Measurements from ENCODE around the gene WARS2.

WARS2 gene

GRCh38 chr1:119069682-119070081, 70.8 kb downstream of the WARS2 start:
- TF ChIP-seq CTCF (IDR thresholded peaks at IDR 0.05): no peak
- no peaks in the 10 kb centered on the region for H3K36me3 ChIP-seq (ENCODE audit: control insufficient read depth, insufficient read depth, low read length)

GRCh38 chr1:119068427-119068826, 72.0 kb downstream of the WARS2 start:
- no peaks in the 10 kb centered on the region for H3K4me1 ChIP-seq
- no peaks in the 10 kb centered on the region for H3K79me2 ChIP-seq
- no peak for TF ChIP-seq CTCF (IDR thresholded peaks at IDR 0.05)
- no peaks in the 10 kb centered on the region for H3K36me3 ChIP-seq (ENCODE audit: control insufficient read depth, insufficient read depth, low read length)
- no peak overlapping the region for H3K4me2 ChIP-seq (ENCODE audit: low read length)
- no peaks in the 10 kb centered on the region for H3K9me3 ChIP-seq (ENCODE audit: control insufficient read depth, low read length)
- H3K4me3 ChIP-seq (ENCODE audit: low read depth, low read length): no peak overlapping the region
- H2AFZ ChIP-seq: no peak overlapping the region
- H3K27ac ChIP-seq: no peak overlapping the region
- H3K9ac ChIP-seq: no peak overlapping the region
- no peaks in the 10 kb centered on the region for H3K27me3 ChIP-seq (ENCODE audit: control insufficient read depth, insufficient read depth, low read length)

More at GRCh38 chr1:119069682-119070081, 70.8 kb downstream of the WARS2 start:
- H3K9me3 ChIP-seq (ENCODE audit: control insufficient read depth, low read length): no peaks in the 10 kb centered on the region
- no peak overlapping the region for H3K27ac ChIP-seq
- no peaks in the 10 kb centered on the region for H3K27me3 ChIP-seq (ENCODE audit: control insufficient read depth, insufficient read depth, low read length)
- H3K9ac ChIP-seq: no peak overlapping the region
- no peak overlapping the region for H3K4me3 ChIP-seq (ENCODE audit: low read depth, low read length)
- H3K79me2 ChIP-seq: no peaks in the 10 kb centered on the region
- no peaks in the 10 kb centered on the region for H3K4me1 ChIP-seq
- no peak overlapping the region for H3K4me2 ChIP-seq (ENCODE audit: low read length)
- no peak overlapping the region for H2AFZ ChIP-seq

- Histone ChIP-seq H3K4me3 (ENCODE audit: low read depth, low read length) (no peak overlapping the region), H3K9ac (no peak overlapping the region), H3K79me2 (no peaks in the 10 kb centered on the region), H3K36me3 (ENCODE audit: control insufficient read depth, insufficient read depth, low read length) (no peaks in the 10 kb centered on the region), H3K4me1 (no peaks in the 10 kb centered on the region), H3K4me2 (ENCODE audit: low read length) (no peak overlapping the region), H3K9me3 (ENCODE audit: control insufficient read depth, low read length) (no peaks in the 10 kb centered on the region), H3K27me3 (ENCODE audit: control insufficient read depth, insufficient read depth, low read length) (no peaks in the 10 kb centered on the region), H3K27ac (no peak overlapping the region), H2AFZ (no peak overlapping the region)
- no peak for TF ChIP-seq CTCF (IDR thresholded peaks at IDR 0.05)
Measured at GRCh38 chr1:119061700-119062099, 78.8 kb downstream of the WARS2 start.

- Histone ChIP-seq H3K4me1 (no peaks in the 10 kb centered on the region), H3K4me2 (ENCODE audit: low read length) (no peak overlapping the region), H3K36me3 (ENCODE audit: control insufficient read depth, insufficient read depth, low read length) (no peaks in the 10 kb centered on the region), H3K4me3 (ENCODE audit: low read depth, low read length) (no peak overlapping the region), H3K79me2 (no peaks in the 10 kb centered on the region), H3K9ac (no peak overlapping the region), H3K27ac (no peak overlapping the region), H3K9me3 (ENCODE audit: control insufficient read depth, low read length) (no peaks in the 10 kb centered on the region), H3K27me3 (ENCODE audit: control insufficient read depth, insufficient read depth, low read length) (no peaks in the 10 kb centered on the region), H2AFZ (no peak overlapping the region)
- TF ChIP-seq CTCF (IDR thresholded peaks at IDR 0.05): no peak
Measured at GRCh38 chr1:119055568-119055967, 84.9 kb downstream of the WARS2 start.

GRCh38 chr1:119053917-119054316, 86.5 kb downstream of the WARS2 start:
- Histone ChIP-seq H3K79me2 (no peaks in the 10 kb centered on the region), H2AFZ (no peak overlapping the region), H3K9me3 (ENCODE audit: control insufficient read depth, low read length) (no peaks in the 10 kb centered on the region), H3K27ac (no peak overlapping the region), H3K4me1 (no peaks in the 10 kb centered on the region), H3K9ac (no peak overlapping the region), H3K4me3 (ENCODE audit: low read depth, low read length) (no peak overlapping the region), H3K4me2 (ENCODE audit: low read length) (no peak overlapping the region), H3K27me3 (ENCODE audit: control insufficient read depth, insufficient read depth, low read length) (no peaks in the 10 kb centered on the region), H3K36me3 (ENCODE audit: control insufficient read depth, insufficient read depth, low read length) (no peaks in the 10 kb centered on the region)
- TF ChIP-seq CTCF (IDR thresholded peaks at IDR 0.05): no peak

Data from parathyroid adenoma (tissue), 2 donors.